Vagina (tissue), 2 donors: ENCODE data around the gene MEIOC. TPM values are rescaled to one million over a fixed set of nuclear protein-coding genes. Genes with fewer than 3 reads are reported as not detected.
"Not testable (repeated sequence)": the region's sequence is repeated elsewhere in the genome, so short reads cannot be mapped to it uniquely, and the experiment has no call there.

Experiments used
- DNase-seq, 2 donors: peaks; one replicate each; pipeline ENCODE4 v3.0.0-alpha.2; 2017; ENCODE audit errors: extremely low spot score in 2 of 2
- H3K27ac ChIP-seq: fragments of 200-600 bp; sonication (generic); one replicate; pipeline ENCODE4 v1.5.1; 2019
- H3K27me3 ChIP-seq: fragments of 200-600 bp; sonication (generic); one replicate; pipeline ENCODE4 v1.5.1; 2019
- H3K36me3 ChIP-seq, 2 donors: fragments of 200-600 bp; sonication (generic); one replicate each; pipeline ENCODE4 v1.5.1; 2017 to 2019
- H3K4me1 ChIP-seq: fragments of 200-600 bp; sonication (generic); one replicate; pipeline ENCODE4 v1.5.1; 2019
- H3K4me3 ChIP-seq, 2 donors: fragments of 200-600 bp; sonication (generic); 1 replicate in 1 of 2; 2 replicates in 1 of 2; pipeline ENCODE4 v1.5.1; 2016 to 2019
- H3K9me3 ChIP-seq: fragments of 200-600 bp; sonication (generic); one replicate; pipeline ENCODE4 v1.5.1; 2019
- POLR2A ChIP-seq, 2 donors: fragments of 450-650 bp; IDR thresholded peaks; one replicate each; pipeline ENCODE4 v1.6.1; 2017; ENCODE audit warnings: antibody characterized with exemption in 2 of 2, mild to moderate bottlenecking in 2 of 2, moderate library complexity in 2 of 2
- POLR2AphosphoS5 ChIP-seq, 2 donors: sonication (generic); formaldehyde crosslinking; IDR thresholded peaks; one replicate each; pipeline ENCODE4 v1.9.0; 2017; ENCODE audit warnings: antibody characterized with exemption in 2 of 2, mild to moderate bottlenecking in 2 of 2, low read depth in 1 of 2; ENCODE audit not compliant: insufficient read depth in 1 of 2
- intact Hi-C: fragments of 100-400 bp; cut with DNase I; formaldehyde crosslinking; loops from one replicate; pipeline ENCODE4 v1.15.1; 2023
- total RNA-seq: library from RNA; depleted of rRNA; stranded (reverse); fragments of >200 nt; gene quantifications from one replicate; pipeline ENCODE4 v1.2.3, GENCODE V29; 2016
- TF ChIP-seq, protein P1 (sequence below), 3 experiments: fragments of 450-650 bp in 2 of 3; fragments of 200-600 bp in 1 of 3; sonication (generic) in 1 of 3; IDR thresholded peaks; one replicate each; pipeline ENCODE4 v1.5.1; 2017 to 2019; ENCODE audit warnings: antibody characterized with exemption in 3 of 3, mild to moderate bottlenecking in 2 of 3, moderate library complexity in 2 of 3

The MEIOC gene
- total RNA-seq, 1 donor from 2014 or later, result not detected

DNA sequence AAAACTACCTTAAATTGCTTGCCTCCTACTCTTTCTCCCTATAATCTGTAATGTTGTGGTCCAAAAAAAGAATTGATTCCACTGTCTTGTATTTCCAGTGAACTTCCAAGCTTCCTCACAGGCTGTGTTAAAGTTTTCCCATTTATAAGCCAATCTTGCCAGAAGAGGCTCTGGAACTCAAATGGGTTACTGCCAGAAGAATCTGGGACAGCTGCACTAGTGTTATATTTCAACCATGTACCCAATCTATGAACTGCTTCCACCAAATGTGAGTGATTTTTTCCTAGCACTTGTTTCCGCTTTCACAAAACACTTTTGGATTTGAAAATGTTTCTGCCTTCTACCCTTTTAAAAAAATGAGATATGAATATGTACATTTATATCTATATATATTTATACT, 31.5 kb downstream of the MEIOC start:
- intact Hi-C loops, result no loop called here

DNA sequence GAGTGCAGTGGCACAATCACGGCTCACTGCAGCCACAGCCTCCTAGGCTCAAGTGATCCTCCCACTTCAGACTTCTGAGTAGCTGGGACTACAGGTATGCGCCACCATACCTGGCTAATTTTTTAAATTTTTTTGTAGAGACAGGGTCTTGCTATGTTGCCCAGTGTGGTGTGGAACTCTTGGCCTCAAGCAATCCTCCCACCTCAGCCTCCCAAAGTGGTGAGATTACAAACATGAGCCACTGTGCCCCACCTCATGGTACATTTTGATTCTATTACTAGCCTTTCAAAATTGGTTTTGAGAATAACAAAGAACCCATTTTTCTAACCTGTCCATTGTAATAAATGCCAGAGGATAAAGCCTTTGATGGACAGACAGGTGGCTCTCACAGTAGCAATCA, 31.9 kb downstream of the MEIOC start:
- no peak overlapping the region for H3K4me3 ChIP-seq
- H3K27ac ChIP-seq, result no peak overlapping the region
- TF ChIP-seq, protein P1, sequence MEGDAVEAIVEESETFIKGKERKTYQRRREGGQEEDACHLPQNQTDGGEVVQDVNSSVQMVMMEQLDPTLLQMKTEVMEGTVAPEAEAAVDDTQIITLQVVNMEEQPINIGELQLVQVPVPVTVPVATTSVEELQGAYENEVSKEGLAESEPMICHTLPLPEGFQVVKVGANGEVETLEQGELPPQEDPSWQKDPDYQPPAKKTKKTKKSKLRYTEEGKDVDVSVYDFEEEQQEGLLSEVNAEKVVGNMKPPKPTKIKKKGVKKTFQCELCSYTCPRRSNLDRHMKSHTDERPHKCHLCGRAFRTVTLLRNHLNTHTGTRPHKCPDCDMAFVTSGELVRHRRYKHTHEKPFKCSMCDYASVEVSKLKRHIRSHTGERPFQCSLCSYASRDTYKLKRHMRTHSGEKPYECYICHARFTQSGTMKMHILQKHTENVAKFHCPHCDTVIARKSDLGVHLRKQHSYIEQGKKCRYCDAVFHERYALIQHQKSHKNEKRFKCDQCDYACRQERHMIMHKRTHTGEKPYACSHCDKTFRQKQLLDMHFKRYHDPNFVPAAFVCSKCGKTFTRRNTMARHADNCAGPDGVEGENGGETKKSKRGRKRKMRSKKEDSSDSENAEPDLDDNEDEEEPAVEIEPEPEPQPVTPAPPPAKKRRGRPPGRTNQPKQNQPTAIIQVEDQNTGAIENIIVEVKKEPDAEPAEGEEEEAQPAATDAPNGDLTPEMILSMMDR (IDR thresholded peaks at IDR 0.05), result no peak
- no peaks in the 10 kb centered on the region for H3K27me3 ChIP-seq
- H3K36me3 ChIP-seq, result peaks cover 0 to 6% of the 10 kb centered on the region in 2 donors
- DNase-seq, result no peak
- intact Hi-C loops, result no loop called here
- no peaks in the 10 kb centered on the region for H3K9me3 ChIP-seq
- H3K4me1 ChIP-seq, result peaks cover 20% of the 10 kb centered on the region

More for the DNA sequence above, 31.5 kb downstream of the MEIOC start:
- DNase-seq, result no peak
- TF ChIP-seq POLR2AphosphoS5 (IDR thresholded peaks at IDR 0.05; ENCODE audit: insufficient read depth in 1 of 2, low read depth in 1 of 2) (no peak), POLR2A (IDR thresholded peaks at IDR 0.05) (no peak)
- TF ChIP-seq, protein P1 (IDR thresholded peaks at IDR 0.05), result no peak
- Histone ChIP-seq H3K4me3 (no peak overlapping the region), H3K27me3 (no peaks in the 10 kb centered on the region), H3K36me3 (peaks cover 0 to 8% of the 10 kb centered on the region in 2 donors), H3K27ac (no peak overlapping the region), H3K9me3 (no peaks in the 10 kb centered on the region), H3K4me1 (peaks cover 20% of the 10 kb centered on the region)

GRCh38 chr17:44688675-44689476, 32.6 kb downstream of the MEIOC start:
- H3K4me1 ChIP-seq, result peaks cover 20% of the 10 kb centered on the region
- H3K4me3 ChIP-seq, result peak overlapping the region; percentile 52 to 83
- no peaks in the 10 kb centered on the region for H3K9me3 ChIP-seq
- H3K27me3 ChIP-seq, result no peaks in the 10 kb centered on the region
- intact Hi-C loops, result no loop called here
- H3K27ac ChIP-seq, result peak overlapping the region; percentile 84
- TF ChIP-seq POLR2AphosphoS5 (IDR thresholded peaks at IDR 0.05; ENCODE audit: insufficient read depth in 1 of 2, low read depth in 1 of 2), result no peak
- no peak for TF ChIP-seq POLR2A (IDR thresholded peaks at IDR 0.05)
- TF ChIP-seq, protein P1 (IDR thresholded peaks at IDR 0.05), result no peak
- no peak for DNase-seq
- peaks cover 0 to 6% of the 10 kb centered on the region in 2 donors for H3K36me3 ChIP-seq

GRCh38 chr17:44689477-44690217, 33.4 kb downstream of the MEIOC start, which contains the start of gene CCDC43:
CCDC43 (minus strand) TSS chr17:44689776; CDS start chr17:44689753, 23 bp downstream.
- peaks cover 0 to 5% of the 10 kb centered on the region in 2 donors for H3K36me3 ChIP-seq
- peak within 1 kb of the TSS; percentile 84 for H3K27ac ChIP-seq
- H3K27me3 ChIP-seq, result no peaks in the 10 kb centered on the region
- DNase-seq, result peak in 1 of 2 donors; percentile 89
- no peaks in the 10 kb centered on the region for H3K9me3 ChIP-seq
- peak within 1 kb of the TSS; percentile 52 to 83 for H3K4me3 ChIP-seq
- TF ChIP-seq POLR2AphosphoS5 (IDR thresholded peaks at IDR 0.05; ENCODE audit: insufficient read depth in 1 of 2, low read depth in 1 of 2), result peak; percentile 82 to 85
- TF ChIP-seq, protein P1 (IDR thresholded peaks at IDR 0.05), result no peak
- peak in 1 of 2 donors; percentile 24 for TF ChIP-seq POLR2A (IDR thresholded peaks at IDR 0.05)
- intact Hi-C loops, result no loop called here
- H3K4me1 ChIP-seq, result peaks cover 20% of the 10 kb centered on the region

DNA sequence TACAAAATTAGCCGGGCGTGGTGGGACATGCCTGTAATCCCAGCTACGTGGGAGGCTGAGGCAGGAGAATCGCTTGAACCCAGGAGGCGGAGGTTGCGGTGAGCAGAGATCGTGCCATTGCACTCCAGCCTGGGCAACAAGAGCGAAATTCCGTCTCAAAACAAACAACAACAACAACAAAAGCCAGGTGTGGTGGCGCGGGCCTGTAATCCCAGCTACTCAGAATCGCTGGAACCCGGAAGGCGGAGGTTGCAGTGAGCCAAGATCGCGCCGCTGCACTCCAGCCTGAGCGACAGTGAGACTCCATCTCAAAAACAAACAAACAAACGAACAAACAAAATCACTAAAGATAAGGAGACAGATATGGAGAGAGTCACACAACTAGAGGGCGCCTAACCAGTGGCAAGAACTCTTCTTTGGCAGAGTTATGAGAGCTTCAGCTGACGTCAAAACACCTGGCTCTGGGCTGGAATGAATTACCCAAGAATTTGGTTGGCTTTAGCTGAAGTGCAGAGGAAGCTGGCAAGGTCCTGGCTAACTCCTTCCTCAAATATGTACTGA, 34.6 kb downstream of the MEIOC start:
- DNase-seq, H3K27me3 ChIP-seq, H3K27ac ChIP-seq, H3K9me3 ChIP-seq, intact Hi-C loops, H3K36me3 ChIP-seq: not testable (repeated sequence)
- Histone ChIP-seq H3K4me3 (peak overlapping the region in 1 of 2 donors; percentile 52), H3K4me1 (peaks cover 20% of the 10 kb centered on the region)
